ENCODE data around the gene NID2. TPM values are rescaled to one million over a fixed set of nuclear protein-coding genes. Genes with fewer than 3 reads are reported as not detected.

Gene NID2
- total RNA-seq, 1 experiment from 2014 or later = 3.1 TPM

DNA sequence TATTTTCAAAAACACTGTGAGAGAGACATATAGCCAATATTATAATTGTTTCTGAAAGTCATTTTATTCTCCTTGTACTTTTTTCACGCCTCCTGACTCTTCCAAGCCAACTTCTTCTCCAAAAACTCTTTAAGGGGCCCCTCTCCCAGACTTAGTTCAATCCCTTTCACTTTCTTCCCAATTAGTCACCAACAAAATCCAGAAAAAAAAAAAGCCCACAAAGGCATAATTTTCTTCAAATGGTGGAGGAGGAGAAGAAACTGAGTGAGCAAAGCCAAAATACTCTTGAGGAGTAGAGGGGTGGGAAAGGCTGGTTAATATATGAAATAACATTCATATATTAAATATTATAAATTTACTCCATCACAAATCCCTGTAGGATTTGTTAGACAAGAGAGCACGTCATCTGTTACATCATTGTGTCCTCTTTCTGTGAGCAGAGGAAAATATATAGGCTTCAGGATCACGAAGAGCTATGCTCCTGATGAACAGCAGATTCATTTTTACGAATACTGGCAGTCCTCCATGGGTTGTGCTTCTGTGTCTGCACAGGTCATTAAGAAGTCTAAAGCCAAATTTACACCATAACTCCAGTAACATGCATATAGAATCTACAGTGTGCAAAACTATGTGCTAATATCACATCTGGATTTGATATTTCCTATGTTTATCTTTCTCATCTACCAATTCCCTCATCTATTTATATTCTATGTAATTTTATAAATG, 25.9 kb upstream of the NID2 start:
- no peaks in the 10 kb centered on the region for H3K36me3 ChIP-seq (ENCODE audit: low read depth, low read length)
- DNase-seq (no peak), ATAC-seq (no peak)
- TF ChIP-seq EZH2phosphoT487 (IDR thresholded peaks at IDR 0.05; ENCODE audit: borderline replicate concordance, low read length) = no peak
- TF ChIP-seq, protein P1, sequence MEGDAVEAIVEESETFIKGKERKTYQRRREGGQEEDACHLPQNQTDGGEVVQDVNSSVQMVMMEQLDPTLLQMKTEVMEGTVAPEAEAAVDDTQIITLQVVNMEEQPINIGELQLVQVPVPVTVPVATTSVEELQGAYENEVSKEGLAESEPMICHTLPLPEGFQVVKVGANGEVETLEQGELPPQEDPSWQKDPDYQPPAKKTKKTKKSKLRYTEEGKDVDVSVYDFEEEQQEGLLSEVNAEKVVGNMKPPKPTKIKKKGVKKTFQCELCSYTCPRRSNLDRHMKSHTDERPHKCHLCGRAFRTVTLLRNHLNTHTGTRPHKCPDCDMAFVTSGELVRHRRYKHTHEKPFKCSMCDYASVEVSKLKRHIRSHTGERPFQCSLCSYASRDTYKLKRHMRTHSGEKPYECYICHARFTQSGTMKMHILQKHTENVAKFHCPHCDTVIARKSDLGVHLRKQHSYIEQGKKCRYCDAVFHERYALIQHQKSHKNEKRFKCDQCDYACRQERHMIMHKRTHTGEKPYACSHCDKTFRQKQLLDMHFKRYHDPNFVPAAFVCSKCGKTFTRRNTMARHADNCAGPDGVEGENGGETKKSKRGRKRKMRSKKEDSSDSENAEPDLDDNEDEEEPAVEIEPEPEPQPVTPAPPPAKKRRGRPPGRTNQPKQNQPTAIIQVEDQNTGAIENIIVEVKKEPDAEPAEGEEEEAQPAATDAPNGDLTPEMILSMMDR (conservative IDR thresholded peaks at IDR 0.05; ENCODE audit: low read depth, low read length) = no peak
- no peak for TF ChIP-seq EZH2 (IDR thresholded peaks at IDR 0.05; ENCODE audit: low read length, unreplicated experiment)
- no peaks in the 10 kb centered on the region for H3K27me3 ChIP-seq (ENCODE audit: low read length)
- ChIA-PET CTCF (no interaction called here), POLR2A (ENCODE audit: unreplicated experiment) (no interaction called here)
- H3K27ac ChIP-seq (ENCODE audit: low read length) = no peak overlapping the region
- H3K9me3 ChIP-seq (ENCODE audit: low read length) = no peaks in the 10 kb centered on the region
- intact Hi-C loops (cut with micrococcal nuclease) = no loop called here
- no peaks in the 10 kb centered on the region for H3K4me1 ChIP-seq (ENCODE audit: insufficient read depth, low read length)
- H3K79me2 ChIP-seq (ENCODE audit: low read length) = no peaks in the 10 kb centered on the region
- H3K9ac ChIP-seq (ENCODE audit: low read length) = no peak overlapping the region
- H2AFZ ChIP-seq (ENCODE audit: low read length) = no peak overlapping the region
- H3K9me2 ChIP-seq (replicated peaks; ENCODE audit: low read length) = no peaks in the 10 kb centered on the region
- H4K20me1 ChIP-seq (ENCODE audit: low read length) = no peaks in the 10 kb centered on the region
- no peaks in the 10 kb centered on the region for H3F3A ChIP-seq (ENCODE audit: low read length, unreplicated experiment)
- H3K4me2 ChIP-seq (ENCODE audit: low read length) = no peak overlapping the region
- no peak overlapping the region for H3K4me3 ChIP-seq (ENCODE audit: low read length)
- BruUV-seq (replicated peaks) = no TSS peak

DNA sequence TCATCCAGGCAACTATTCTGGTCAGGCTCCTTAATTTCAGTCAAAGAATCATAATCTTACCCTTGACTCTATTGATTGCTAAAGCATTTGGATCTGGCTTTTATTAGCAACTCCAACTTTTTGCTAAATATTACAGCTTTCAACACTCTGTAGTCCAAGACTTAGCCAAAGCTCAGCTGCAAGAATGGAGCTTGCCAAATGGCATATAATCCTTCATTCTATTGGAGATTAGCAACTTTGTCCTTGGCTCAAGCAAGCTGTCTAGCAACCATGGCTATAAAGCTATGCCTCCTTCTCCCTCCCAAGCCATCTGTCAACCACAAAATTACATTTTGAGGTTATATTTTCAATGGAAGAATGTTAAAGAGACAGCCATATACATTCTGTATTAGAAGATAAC, 23.1 kb upstream of the NID2 start:
- no peaks in the 10 kb centered on the region for H3K36me3 ChIP-seq (ENCODE audit: low read depth, low read length)
- BruUV-seq (replicated peaks) = no TSS peak
- H3K27ac ChIP-seq (ENCODE audit: low read length) = no peak overlapping the region
- no peaks in the 10 kb centered on the region for H4K20me1 ChIP-seq (ENCODE audit: low read length)
- H3K9me2 ChIP-seq (replicated peaks; ENCODE audit: low read length) = no peaks in the 10 kb centered on the region
- H2AFZ ChIP-seq (ENCODE audit: low read length) = no peak overlapping the region
- H3F3A ChIP-seq (ENCODE audit: low read length, unreplicated experiment) = no peaks in the 10 kb centered on the region
- no peak overlapping the region for H3K4me2 ChIP-seq (ENCODE audit: low read length)
- TF ChIP-seq EZH2phosphoT487 (IDR thresholded peaks at IDR 0.05; ENCODE audit: borderline replicate concordance, low read length) (no peak), EZH2 (IDR thresholded peaks at IDR 0.05; ENCODE audit: low read length, unreplicated experiment) (no peak)
- TF ChIP-seq, protein P1 (conservative IDR thresholded peaks at IDR 0.05; ENCODE audit: low read depth, low read length) = no peak
- intact Hi-C loops (cut with micrococcal nuclease) = no loop called here
- no peak overlapping the region for H3K9ac ChIP-seq (ENCODE audit: low read length)
- ATAC-seq (no peak), DNase-seq (no peak)
- CTCF ChIA-PET = no interaction called here
- no peaks in the 10 kb centered on the region for H3K9me3 ChIP-seq (ENCODE audit: low read length)
- no peaks in the 10 kb centered on the region for H3K4me1 ChIP-seq (ENCODE audit: insufficient read depth, low read length)
- no peak overlapping the region for H3K4me3 ChIP-seq (ENCODE audit: low read length)
- H3K27me3 ChIP-seq (ENCODE audit: low read length) = no peaks in the 10 kb centered on the region
- no peaks in the 10 kb centered on the region for H3K79me2 ChIP-seq (ENCODE audit: low read length)
- POLR2A ChIA-PET (ENCODE audit: unreplicated experiment) = no interaction called here

DNA sequence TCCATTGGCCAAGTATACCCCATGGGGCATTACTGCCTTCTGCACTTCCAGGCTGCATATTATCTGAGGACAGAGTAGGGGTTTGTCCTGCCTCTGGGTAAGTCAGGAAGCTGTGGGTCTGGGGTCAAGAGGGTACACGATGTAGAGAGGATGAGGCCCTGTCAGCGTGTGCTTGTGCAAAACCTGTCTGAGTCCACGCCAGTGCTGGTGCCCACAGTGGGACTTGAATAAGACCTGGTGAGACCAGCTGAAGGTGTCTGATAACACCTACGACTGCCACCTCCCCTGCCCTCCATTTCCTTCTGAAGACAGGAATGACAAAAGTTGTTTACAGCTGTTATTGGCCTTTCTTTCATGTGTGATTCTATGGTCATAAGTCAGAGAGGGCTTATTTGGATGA, 22.1 kb upstream of the NID2 start:
- POLR2A ChIA-PET (ENCODE audit: unreplicated experiment) = no interaction called here
- H3K27ac ChIP-seq (ENCODE audit: low read length) = no peak overlapping the region
- DNase-seq (no peak), ATAC-seq (no peak)
- no peaks in the 10 kb centered on the region for H3K27me3 ChIP-seq (ENCODE audit: low read length)
- no peak overlapping the region for H2AFZ ChIP-seq (ENCODE audit: low read length)
- intact Hi-C loops (cut with micrococcal nuclease) = no loop called here
- no peaks in the 10 kb centered on the region for H3K4me1 ChIP-seq (ENCODE audit: insufficient read depth, low read length)
- no peak overlapping the region for H3K9ac ChIP-seq (ENCODE audit: low read length)
- no peaks in the 10 kb centered on the region for H3K36me3 ChIP-seq (ENCODE audit: low read depth, low read length)
- no peak overlapping the region for H3K4me3 ChIP-seq (ENCODE audit: low read length)
- no peak overlapping the region for H3K4me2 ChIP-seq (ENCODE audit: low read length)
- H3K9me2 ChIP-seq (replicated peaks; ENCODE audit: low read length) = no peaks in the 10 kb centered on the region
- H3K9me3 ChIP-seq (ENCODE audit: low read length) = no peaks in the 10 kb centered on the region
- CTCF ChIA-PET = no interaction called here
- no TSS peak for BruUV-seq (replicated peaks)
- H3F3A ChIP-seq (ENCODE audit: low read length, unreplicated experiment) = no peaks in the 10 kb centered on the region
- H4K20me1 ChIP-seq (ENCODE audit: low read length) = no peaks in the 10 kb centered on the region
- TF ChIP-seq, protein P1 (conservative IDR thresholded peaks at IDR 0.05; ENCODE audit: low read depth, low read length) = no peak
- TF ChIP-seq EZH2phosphoT487 (IDR thresholded peaks at IDR 0.05; ENCODE audit: borderline replicate concordance, low read length) (no peak), EZH2 (IDR thresholded peaks at IDR 0.05; ENCODE audit: low read length, unreplicated experiment) (no peak)
- no peaks in the 10 kb centered on the region for H3K79me2 ChIP-seq (ENCODE audit: low read length)

Data from PC-3 (cell line).